ENCODE data around the gene RFX3. TPM values are rescaled to one million over a fixed set of nuclear protein-coding genes. Genes with fewer than 3 reads are reported as not detected.

The RFX3 gene
- total RNA-seq, 4 donors from 2014 or later, result 0.91 to 6.5 (median 3.3) TPM

- Histone ChIP-seq H3K27me3 (no peaks in the 10 kb centered on the region), H3K4me1 (no peaks in the 10 kb centered on the region), H3K27ac (no peak overlapping the region), H3K9me3 (no peaks in the 10 kb centered on the region), H3K36me3 (no peaks in the 10 kb centered on the region), H3K4me3 (no peak overlapping the region)
- intact Hi-C loops (cut with DNase I), result loop anchor here (10.0 kb wide), 1 partner anchor 189 kb away; no protein-coding TSS in a partner anchor
- DNase-seq, result no peak
- TF ChIP-seq POLR2A (IDR thresholded peaks at IDR 0.05), result no peak
- TF ChIP-seq CTCF (IDR thresholded peaks at IDR 0.05), result no peak
- 95 to 96% methylated on average over 4 of the region's 4 CpGs for WGBS, 2 donors
Measured at GRCh38 chr9:3433754-3434153, 92.0 kb downstream of the RFX3 start.

- Histone ChIP-seq H3K9me3 (no peaks in the 10 kb centered on the region), H3K36me3 (no peaks in the 10 kb centered on the region), H3K4me3 (no peak overlapping the region), H3K4me1 (no peaks in the 10 kb centered on the region), H3K27me3 (no peaks in the 10 kb centered on the region), H3K27ac (no peak overlapping the region)
- no peak for DNase-seq
- TF ChIP-seq POLR2A (IDR thresholded peaks at IDR 0.05) (no peak), CTCF (IDR thresholded peaks at IDR 0.05) (no peak)
- intact Hi-C loops (cut with DNase I), result loop anchor here (10.0 kb wide), 1 partner anchor 188 kb away; no protein-coding TSS in a partner anchor
- WGBS, 2 donors, result 92% methylated on average over 4 of the region's 4 CpGs
Measured at GRCh38 chr9:3433066-3433465, 92.7 kb downstream of the RFX3 start.

- no peaks in the 10 kb centered on the region for H3K36me3 ChIP-seq
- intact Hi-C loops (cut with DNase I), result loop anchor here (10.0 kb wide), 1 partner anchor 187 kb away; no protein-coding TSS in a partner anchor
- WGBS, 2 donors, result 80 to 89% methylated on average over 3 of the region's 3 CpGs
Measured at GRCh38 chr9:3431890-3432289, 93.9 kb downstream of the RFX3 start.

GRCh38 chr9:3419893-3420292, 105.9 kb downstream of the RFX3 start:
- 96 to 98% methylated on average over 9 to 11 of the region's 11 CpGs for WGBS, 2 donors
- no peaks in the 10 kb centered on the region for H3K9me3 ChIP-seq

More at GRCh38 chr9:3431890-3432289, 93.9 kb downstream of the RFX3 start:
- no peaks in the 10 kb centered on the region for H3K4me1 ChIP-seq
- no peaks in the 10 kb centered on the region for H3K9me3 ChIP-seq
- H3K27ac ChIP-seq, result no peak overlapping the region
- no peak for DNase-seq
- TF ChIP-seq POLR2A (IDR thresholded peaks at IDR 0.05) (no peak), CTCF (IDR thresholded peaks at IDR 0.05) (no peak)
- H3K27me3 ChIP-seq, result no peaks in the 10 kb centered on the region
- H3K4me3 ChIP-seq, result no peak overlapping the region

GRCh38 chr9:3415906-3416305, 109.9 kb downstream of the RFX3 start:
- H3K27ac ChIP-seq, result no peak overlapping the region
- DNase-seq, result no peak
- H3K27me3 ChIP-seq, result no peaks in the 10 kb centered on the region
- H3K4me3 ChIP-seq, result no peak overlapping the region
- no peaks in the 10 kb centered on the region for H3K36me3 ChIP-seq
- TF ChIP-seq CTCF (IDR thresholded peaks at IDR 0.05), result no peak
- no peak for TF ChIP-seq POLR2A (IDR thresholded peaks at IDR 0.05)
- no peaks in the 10 kb centered on the region for H3K9me3 ChIP-seq
- no peaks in the 10 kb centered on the region for H3K4me1 ChIP-seq
- intact Hi-C loops (cut with DNase I), result no loop called here

More at GRCh38 chr9:3419893-3420292, 105.9 kb downstream of the RFX3 start:
- no peaks in the 10 kb centered on the region for H3K36me3 ChIP-seq
- H3K27ac ChIP-seq, result no peak overlapping the region
- H3K27me3 ChIP-seq, result no peaks in the 10 kb centered on the region
- no peak overlapping the region for H3K4me3 ChIP-seq
- intact Hi-C loops (cut with DNase I), result no loop called here
- no peak for TF ChIP-seq POLR2A (IDR thresholded peaks at IDR 0.05)
- no peak for TF ChIP-seq CTCF (IDR thresholded peaks at IDR 0.05)
- DNase-seq, result no peak
- H3K4me1 ChIP-seq, result no peaks in the 10 kb centered on the region

Data from esophagus squamous epithelium (tissue), 5 donors.